ENCODE results near the gene ARL5A. TPM values are rescaled to one million over a fixed set of nuclear protein-coding genes. Genes with fewer than 3 reads are reported as not detected.

The ARL5A gene
- total and polyA plus RNA-seq, 9 of the 15 experiments (the other 6 are each of a cell fraction or from before 2014, with no cell fraction given) = 16.3 to 117 (median 88.4) TPM

DNA sequence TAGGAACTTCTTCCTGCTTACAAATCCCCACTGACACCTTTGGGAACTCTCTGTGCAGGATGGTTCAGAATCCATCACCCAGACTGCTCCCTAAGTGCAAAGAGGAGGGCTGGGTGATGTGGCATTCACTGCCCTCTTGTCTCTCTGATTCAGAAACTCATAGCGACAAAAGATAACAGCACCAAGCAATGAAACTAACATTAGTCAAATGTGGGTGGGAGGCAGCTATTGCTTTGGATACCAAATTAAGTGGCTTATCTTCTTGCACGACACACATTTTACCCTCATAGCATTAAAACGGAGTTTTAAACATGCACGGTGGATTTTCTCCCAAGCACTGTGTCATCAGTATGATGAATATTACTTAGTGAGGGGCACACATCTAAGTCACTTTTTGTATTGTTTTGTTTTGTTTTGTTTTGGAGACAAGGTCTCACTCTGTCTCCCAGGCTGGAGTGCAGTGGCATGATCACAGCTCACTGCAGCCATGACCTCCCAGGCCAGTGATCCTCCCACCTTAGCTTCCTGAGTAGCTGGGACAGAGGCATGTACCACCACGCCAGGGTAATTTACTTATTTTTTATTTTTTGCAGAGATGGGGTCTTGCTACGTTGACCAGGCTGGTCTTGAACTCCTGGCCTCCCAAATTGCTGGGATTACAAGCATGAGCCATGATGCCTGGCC is 53.0 kb downstream of the ARL5A start (continued):
- TF ChIP-seq NKRF (IDR thresholded peaks at IDR 0.05; ENCODE audit: borderline replicate concordance) (no peak), ZNF778 (CRISPR knock-in tag; IDR thresholded peaks at IDR 0.05) (no peak), JUN (IDR thresholded peaks at IDR 0.05; ENCODE audit: borderline replicate concordance, low read depth, low read length) (no peak), JUN (CRISPR knock-in tag; IDR thresholded peaks at IDR 0.05; ENCODE audit: borderline replicate concordance) (no peak), BMI1 (IDR thresholded peaks at IDR 0.05; ENCODE audit: low read length) (no peak), SNIP1 (IDR thresholded peaks at IDR 0.05; ENCODE audit: low read depth) (no peak), ZNF140 (CRISPR knock-in tag; IDR thresholded peaks at IDR 0.05) (no peak), ZNF77 (CRISPR knock-in tag; IDR thresholded peaks at IDR 0.05) (no peak), ZSCAN29 (IDR thresholded peaks at IDR 0.05) (0 out of 2 replicates have a peak, but pooled peaks have one; percentile 62), TAL1 (IDR thresholded peaks at IDR 0.05) (peak; percentile 36; the same call in 1 of the 2 replicates), L3MBTL2 (IDR thresholded peaks at IDR 0.05) (no peak), ZNF717 (CRISPR knock-in tag; IDR thresholded peaks at IDR 0.05) (no peak), ZNF696 (CRISPR knock-in tag; conservative IDR thresholded peaks at IDR 0.05) (no peak)
- TF ChIP-seq, protein P1, sequence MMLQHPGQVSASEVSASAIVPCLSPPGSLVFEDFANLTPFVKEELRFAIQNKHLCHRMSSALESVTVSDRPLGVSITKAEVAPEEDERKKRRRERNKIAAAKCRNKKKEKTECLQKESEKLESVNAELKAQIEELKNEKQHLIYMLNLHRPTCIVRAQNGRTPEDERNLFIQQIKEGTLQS (IDR thresholded peaks at IDR 0.05) = no peak
- TF ChIP-seq, protein P1 (CRISPR knock-in tag; conservative IDR thresholded peaks at IDR 0.05) = no peak
- TF ChIP-seq, protein P2, sequence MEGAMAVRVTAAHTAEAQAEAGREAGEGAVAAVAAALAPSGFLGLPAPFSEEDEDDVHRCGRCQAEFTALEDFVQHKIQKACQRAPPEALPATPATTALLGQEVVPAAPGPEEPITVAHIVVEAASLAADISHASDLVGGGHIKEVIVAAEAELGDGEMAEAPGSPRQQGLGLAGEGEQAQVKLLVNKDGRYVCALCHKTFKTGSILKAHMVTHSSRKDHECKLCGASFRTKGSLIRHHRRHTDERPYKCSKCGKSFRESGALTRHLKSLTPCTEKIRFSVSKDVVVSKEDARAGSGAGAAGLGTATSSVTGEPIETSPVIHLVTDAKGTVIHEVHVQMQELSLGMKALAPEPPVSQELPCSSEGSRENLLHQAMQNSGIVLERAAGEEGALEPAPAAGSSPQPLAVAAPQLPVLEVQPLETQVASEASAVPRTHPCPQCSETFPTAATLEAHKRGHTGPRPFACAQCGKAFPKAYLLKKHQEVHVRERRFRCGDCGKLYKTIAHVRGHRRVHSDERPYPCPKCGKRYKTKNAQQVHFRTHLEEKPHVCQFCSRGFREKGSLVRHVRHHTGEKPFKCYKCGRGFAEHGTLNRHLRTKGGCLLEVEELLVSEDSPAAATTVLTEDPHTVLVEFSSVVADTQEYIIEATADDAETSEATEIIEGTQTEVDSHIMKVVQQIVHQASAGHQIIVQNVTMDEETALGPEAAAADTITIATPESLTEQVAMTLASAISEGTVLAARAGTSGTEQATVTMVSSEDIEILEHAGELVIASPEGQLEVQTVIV (CRISPR knock-in tag; IDR thresholded peaks at IDR 0.05; ENCODE audit: borderline replicate concordance) = no peak
- TF ChIP-seq, protein P3, sequence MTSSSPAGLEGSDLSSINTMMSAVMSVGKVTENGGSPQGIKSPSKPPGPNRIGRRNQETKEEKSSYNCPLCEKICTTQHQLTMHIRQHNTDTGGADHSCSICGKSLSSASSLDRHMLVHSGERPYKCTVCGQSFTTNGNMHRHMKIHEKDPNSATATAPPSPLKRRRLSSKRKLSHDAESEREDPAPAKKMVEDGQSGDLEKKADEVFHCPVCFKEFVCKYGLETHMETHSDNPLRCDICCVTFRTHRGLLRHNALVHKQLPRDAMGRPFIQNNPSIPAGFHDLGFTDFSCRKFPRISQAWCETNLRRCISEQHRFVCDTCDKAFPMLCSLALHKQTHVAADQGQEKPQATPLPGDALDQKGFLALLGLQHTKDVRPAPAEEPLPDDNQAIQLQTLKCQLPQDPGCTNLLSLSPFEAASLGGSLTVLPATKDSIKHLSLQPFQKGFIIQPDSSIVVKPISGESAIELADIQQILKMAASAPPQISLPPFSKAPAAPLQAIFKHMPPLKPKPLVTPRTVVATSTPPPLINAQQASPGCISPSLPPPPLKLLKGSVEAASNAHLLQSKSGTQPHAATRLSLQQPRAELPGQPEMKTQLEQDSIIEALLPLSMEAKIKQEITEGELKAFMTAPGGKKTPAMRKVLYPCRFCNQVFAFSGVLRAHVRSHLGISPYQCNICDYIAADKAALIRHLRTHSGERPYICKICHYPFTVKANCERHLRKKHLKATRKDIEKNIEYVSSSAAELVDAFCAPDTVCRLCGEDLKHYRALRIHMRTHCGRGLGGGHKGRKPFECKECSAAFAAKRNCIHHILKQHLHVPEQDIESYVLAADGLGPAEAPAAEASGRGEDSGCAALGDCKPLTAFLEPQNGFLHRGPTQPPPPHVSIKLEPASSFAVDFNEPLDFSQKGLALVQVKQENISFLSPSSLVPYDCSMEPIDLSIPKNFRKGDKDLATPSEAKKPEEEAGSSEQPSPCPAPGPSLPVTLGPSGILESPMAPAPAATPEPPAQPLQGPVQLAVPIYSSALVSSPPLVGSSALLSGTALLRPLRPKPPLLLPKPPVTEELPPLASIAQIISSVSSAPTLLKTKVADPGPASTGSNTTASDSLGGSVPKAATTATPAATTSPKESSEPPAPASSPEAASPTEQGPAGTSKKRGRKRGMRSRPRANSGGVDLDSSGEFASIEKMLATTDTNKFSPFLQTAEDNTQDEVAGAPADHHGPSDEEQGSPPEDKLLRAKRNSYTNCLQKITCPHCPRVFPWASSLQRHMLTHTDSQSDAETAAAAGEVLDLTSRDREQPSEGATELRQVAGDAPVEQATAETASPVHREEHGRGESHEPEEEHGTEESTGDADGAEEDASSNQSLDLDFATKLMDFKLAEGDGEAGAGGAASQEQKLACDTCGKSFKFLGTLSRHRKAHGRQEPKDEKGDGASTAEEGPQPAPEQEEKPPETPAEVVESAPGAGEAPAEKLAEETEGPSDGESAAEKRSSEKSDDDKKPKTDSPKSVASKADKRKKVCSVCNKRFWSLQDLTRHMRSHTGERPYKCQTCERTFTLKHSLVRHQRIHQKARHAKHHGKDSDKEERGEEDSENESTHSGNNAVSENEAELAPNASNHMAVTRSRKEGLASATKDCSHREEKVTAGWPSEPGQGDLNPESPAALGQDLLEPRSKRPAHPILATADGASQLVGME (CRISPR knock-in tag; IDR thresholded peaks at IDR 0.05) = no peak

All from K562 (cell line).